Endothelial cell of umbilical vein (primary cell): ENCODE measurements around the gene MARCOL.
"Not testable (repeated sequence)": the region's sequence is repeated elsewhere in the genome, so short reads cannot be mapped to it uniquely, and the experiment has no call there.

Experiments
- EZH2 ChIP-seq: IDR thresholded peaks from 2 replicates; pipeline ENCODE4 v1.6.1; 2012; ENCODE audit warnings: borderline replicate concordance, low read depth, mild to moderate bottlenecking, moderate library complexity, low read length, inconsistent platforms; ENCODE audit not compliant: severe bottlenecking
- FOS ChIP-seq: IDR thresholded peaks from 2 replicates; pipeline ENCODE4 v1.6.1; 2011; ENCODE audit warnings: mild to moderate bottlenecking, low read length, moderate library complexity, borderline replicate concordance; ENCODE audit not compliant: insufficient read depth
- JUN ChIP-seq: IDR thresholded peaks from 2 replicates; pipeline ENCODE4 v1.6.1; 2011; ENCODE audit warnings: borderline replicate concordance, low read depth; ENCODE audit not compliant: insufficient read length, insufficient read depth
- MYC ChIP-seq: IDR thresholded peaks from one replicate; pipeline ENCODE4 v1.6.1; 2011; ENCODE audit warnings: mild to moderate bottlenecking, low read depth, low read length
- POLR2A ChIP-seq: IDR thresholded peaks from 2 replicates; pipeline ENCODE4 v1.6.1; 2012; ENCODE audit warnings: low read depth, mild to moderate bottlenecking, control low read depth, low read length
- POLR2AphosphoS5 ChIP-seq: IDR thresholded peaks from 2 replicates; pipeline ENCODE4 v1.6.1; 2012; ENCODE audit warnings: low read depth, mild to moderate bottlenecking, control low read depth, low read length, moderate library complexity; ENCODE audit not compliant: insufficient read depth
- TF ChIP-seq, protein P1 (sequence below), 2 donors: IDR thresholded peaks; 1 replicate in 1 of 2; 2 replicates in 1 of 2; pipeline ENCODE4 v1.5.1; 2011; ENCODE audit warnings: low read length in 2 of 2, mild to moderate bottlenecking in 2 of 2, moderate library complexity in 2 of 2, control low read depth in 1 of 2, inconsistent platforms in 1 of 2, low read depth in 1 of 2; ENCODE audit not compliant: insufficient read depth in 1 of 2; ENCODE audit errors: extremely low read depth in 1 of 2
- TF ChIP-seq, protein P2 (sequence below): IDR thresholded peaks from 2 replicates; pipeline ENCODE4 v1.6.1; 2011; ENCODE audit not compliant: insufficient read depth, insufficient read length

DNA sequence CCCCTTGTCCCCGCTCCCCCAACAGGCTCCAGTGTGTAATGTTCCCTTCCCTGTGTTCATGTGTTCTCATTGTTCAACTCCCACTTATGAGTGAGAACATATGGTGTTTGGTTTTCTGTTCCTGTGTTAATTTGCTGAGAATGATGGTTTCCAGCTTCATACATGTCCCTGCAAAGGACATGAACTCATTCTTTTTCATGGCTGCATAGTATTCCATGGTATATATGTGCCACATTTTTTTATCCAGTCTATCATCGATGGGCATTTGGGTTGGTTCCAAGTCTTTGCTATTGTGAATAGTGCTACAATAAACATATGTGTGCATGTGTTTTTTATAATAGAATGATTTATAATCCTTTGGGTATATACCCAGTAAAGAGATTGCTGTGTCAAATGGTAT, 36.8 kb downstream of the MARCOL start:
- TF ChIP-seq, protein P1, sequence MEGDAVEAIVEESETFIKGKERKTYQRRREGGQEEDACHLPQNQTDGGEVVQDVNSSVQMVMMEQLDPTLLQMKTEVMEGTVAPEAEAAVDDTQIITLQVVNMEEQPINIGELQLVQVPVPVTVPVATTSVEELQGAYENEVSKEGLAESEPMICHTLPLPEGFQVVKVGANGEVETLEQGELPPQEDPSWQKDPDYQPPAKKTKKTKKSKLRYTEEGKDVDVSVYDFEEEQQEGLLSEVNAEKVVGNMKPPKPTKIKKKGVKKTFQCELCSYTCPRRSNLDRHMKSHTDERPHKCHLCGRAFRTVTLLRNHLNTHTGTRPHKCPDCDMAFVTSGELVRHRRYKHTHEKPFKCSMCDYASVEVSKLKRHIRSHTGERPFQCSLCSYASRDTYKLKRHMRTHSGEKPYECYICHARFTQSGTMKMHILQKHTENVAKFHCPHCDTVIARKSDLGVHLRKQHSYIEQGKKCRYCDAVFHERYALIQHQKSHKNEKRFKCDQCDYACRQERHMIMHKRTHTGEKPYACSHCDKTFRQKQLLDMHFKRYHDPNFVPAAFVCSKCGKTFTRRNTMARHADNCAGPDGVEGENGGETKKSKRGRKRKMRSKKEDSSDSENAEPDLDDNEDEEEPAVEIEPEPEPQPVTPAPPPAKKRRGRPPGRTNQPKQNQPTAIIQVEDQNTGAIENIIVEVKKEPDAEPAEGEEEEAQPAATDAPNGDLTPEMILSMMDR (IDR thresholded peaks at IDR 0.05; ENCODE audit: extremely low read depth in 1 of 2, insufficient read depth in 1 of 2, low read depth in 1 of 2, low read length in 2 of 2) = not testable (repeated sequence)
- not testable (repeated sequence) for TF ChIP-seq POLR2A, EZH2, POLR2AphosphoS5, MYC, JUN, FOS
- TF ChIP-seq, protein P2, sequence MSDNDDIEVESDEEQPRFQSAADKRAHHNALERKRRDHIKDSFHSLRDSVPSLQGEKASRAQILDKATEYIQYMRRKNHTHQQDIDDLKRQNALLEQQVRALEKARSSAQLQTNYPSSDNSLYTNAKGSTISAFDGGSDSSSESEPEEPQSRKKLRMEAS = not testable (repeated sequence)
